Peyer's patch (tissue), 4 donors: ENCODE results near the gene PNPLA5. TPM values are rescaled to one million over a fixed set of nuclear protein-coding genes. Genes with fewer than 3 reads are reported as not detected.

Source experiments
- DNase-seq, 3 donors: peaks; one replicate each; pipeline ENCODE4 v3.0.0-alpha.2; 2017 to 2019
- H3K27ac ChIP-seq, 4 donors: fragments of 200-600 bp; sonication (generic); one replicate each; pipeline ENCODE4 v1.5.1; 2016 to 2019
- H3K27me3 ChIP-seq, 2 donors: fragments of 200-600 bp; sonication (generic); one replicate each; pipeline ENCODE4 v1.5.1; 2019
- H3K36me3 ChIP-seq, 3 donors: fragments of 200-600 bp; sonication (generic); one replicate each; pipeline ENCODE4 v1.5.1; 2016 to 2019
- H3K4me1 ChIP-seq, 4 donors: fragments of 200-600 bp; sonication (generic); one replicate each; pipeline ENCODE4 v1.5.1; 2016 to 2019
- H3K4me3 ChIP-seq, 4 donors: fragments of 200-600 bp; sonication (generic); 1 replicate in 3 of 4; 2 replicates in 1 of 4; pipeline ENCODE4 v1.5.1; 2016 to 2019; ENCODE audit warnings: mild to moderate bottlenecking in 1 of 4
- H3K9me3 ChIP-seq, 4 donors: fragments of 200-600 bp; sonication (generic); one replicate each; pipeline ENCODE4 v1.5.1; 2016 to 2019; ENCODE audit warnings: mild to moderate bottlenecking in 1 of 4
- CTCF ChIP-seq, 6 experiments: fragments of 450-650 bp in 4 of 6; fragments of 200-600 bp in 2 of 6; sonication (generic) in 1 of 6; IDR thresholded peaks; one replicate each; pipeline ENCODE4 v1.5.1; 2017 to 2019; ENCODE audit warnings: antibody characterized with exemption in 6 of 6, mild to moderate bottlenecking in 3 of 6, moderate library complexity in 1 of 6
- POLR2A ChIP-seq, 2 donors: fragments of 450-650 bp; IDR thresholded peaks; one replicate each; pipeline ENCODE4 v1.5.1; 2017; ENCODE audit warnings: antibody characterized with exemption in 2 of 2, mild to moderate bottlenecking in 2 of 2, moderate library complexity in 2 of 2
- total RNA-seq, 4 donors: library from RNA; depleted of rRNA; stranded (reverse); fragments of >200 nt; gene quantifications; one replicate each; pipeline ENCODE4 v1.1.0, GENCODE V29; 2016

The PNPLA5 gene
- total RNA-seq, 4 donors from 2014 or later = not detected

GRCh38 chr22:43900206-43900605, 8.4 kb upstream of the PNPLA5 start:
- Histone ChIP-seq H3K36me3 (no peaks in the 10 kb centered on the region), H3K9me3 (no peaks in the 10 kb centered on the region), H3K27ac (no peak overlapping the region), H3K4me3 (no peak overlapping the region), H3K27me3 (no peaks in the 10 kb centered on the region), H3K4me1 (no peaks in the 10 kb centered on the region)
- DNase-seq = no peak
- TF ChIP-seq POLR2A (IDR thresholded peaks at IDR 0.05) = no peak
- TF ChIP-seq CTCF (IDR thresholded peaks at IDR 0.05) = no peak

GRCh38 chr22:43897751-43898261, 6.0 kb upstream of the PNPLA5 start:
- Histone ChIP-seq H3K9me3 (no peaks in the 10 kb centered on the region), H3K36me3 (no peaks in the 10 kb centered on the region), H3K27ac (no peak overlapping the region), H3K27me3 (no peaks in the 10 kb centered on the region), H3K4me3 (no peak overlapping the region), H3K4me1 (no peaks in the 10 kb centered on the region)
- DNase-seq = no peak
- TF ChIP-seq CTCF (IDR thresholded peaks at IDR 0.05) (no peak), POLR2A (IDR thresholded peaks at IDR 0.05) (no peak)

- Histone ChIP-seq H3K27ac (no peak overlapping the region), H3K27me3 (peaks cover 0 to 9% of the 10 kb centered on the region in 2 donors), H3K36me3 (no peaks in the 10 kb centered on the region), H3K4me1 (no peaks in the 10 kb centered on the region), H3K4me3 (no peak overlapping the region), H3K9me3 (no peaks in the 10 kb centered on the region)
- TF ChIP-seq CTCF (IDR thresholded peaks at IDR 0.05) (no peak), POLR2A (IDR thresholded peaks at IDR 0.05) (no peak)
- no peak for DNase-seq
Observed at GRCh38 chr22:43895986-43896645, 4.3 kb upstream of the PNPLA5 start.

- H3K4me3 ChIP-seq = no peak overlapping the region
Observed at GRCh38 chr22:43894122-43894521, 2.3 kb upstream of the PNPLA5 start.

GRCh38 chr22:43893266-43893665, 1.5 kb upstream of the PNPLA5 start:
- H3K4me1 ChIP-seq = no peaks in the 10 kb centered on the region
- no peak overlapping the region for H3K4me3 ChIP-seq
- H3K9me3 ChIP-seq = no peaks in the 10 kb centered on the region
- no peak overlapping the region for H3K27ac ChIP-seq
- TF ChIP-seq CTCF (IDR thresholded peaks at IDR 0.05) = no peak
- peaks cover 0 to 18% of the 10 kb centered on the region in 2 donors for H3K27me3 ChIP-seq
- peak in 1 of 3 donors; percentile 25 for DNase-seq
- H3K36me3 ChIP-seq = no peaks in the 10 kb centered on the region

More at GRCh38 chr22:43894122-43894521, 2.3 kb upstream of the PNPLA5 start:
- peak in 1 of 3 donors; percentile 30 for DNase-seq
- no peaks in the 10 kb centered on the region for H3K9me3 ChIP-seq
- H3K4me1 ChIP-seq = no peaks in the 10 kb centered on the region
- no peaks in the 10 kb centered on the region for H3K36me3 ChIP-seq
- no peak for TF ChIP-seq POLR2A (IDR thresholded peaks at IDR 0.05)
- TF ChIP-seq CTCF (IDR thresholded peaks at IDR 0.05) = no peak
- H3K27me3 ChIP-seq = peaks cover 0 to 18% of the 10 kb centered on the region in 2 donors
- no peak overlapping the region for H3K27ac ChIP-seq
